Gastrocnemius medialis (tissue), 4 donors: ENCODE results near the gene C10orf71. TPM values are rescaled to one million over a fixed set of nuclear protein-coding genes. Genes with fewer than 3 reads are reported as not detected.

Experiments
- ATAC-seq, 2 donors: fragments of 150-250 bp; one replicate each; pipeline ENCODE4 v1.9.1; 2016
- DNase-seq, 2 donors: peaks; one replicate each; pipeline ENCODE4 v3.0.0-alpha.2; 2019
- H3K27ac ChIP-seq, 4 donors: fragments of 200-600 bp; sonication (generic); 1 replicate in 1 of 4; 2 replicates in 3 of 4; pipeline ENCODE4 v1.5.1; 2016 to 2018; ENCODE audit warnings: mild to moderate bottlenecking in 2 of 4, moderate library complexity in 1 of 4
- H3K27me3 ChIP-seq, 3 donors: fragments of 200-600 bp; sonication (generic) in 2 of 3; 1 replicate in 1 of 3; 2 replicates in 2 of 3; pipeline versions ENCODE4 v1.5.1 to v1.6.0; 2016 to 2019; ENCODE audit warnings: mild to moderate bottlenecking in 1 of 3, moderate library complexity in 1 of 3
- H3K36me3 ChIP-seq, 2 donors: fragments of 200-600 bp; sonication (generic) in 1 of 2; one replicate each; pipeline ENCODE4 v1.5.1; 2017 to 2018
- H3K4me1 ChIP-seq, 2 donors: fragments of 200-600 bp; sonication (generic) in 1 of 2; one replicate each; pipeline ENCODE4 v1.5.1; 2016 to 2017; ENCODE audit warnings: mild to moderate bottlenecking in 2 of 2
- H3K4me3 ChIP-seq, 4 donors: fragments of 200-600 bp; sonication (generic) in 3 of 4; 1 replicate in 1 of 4; 2 replicates in 3 of 4; pipeline ENCODE4 v1.5.1; 2016 to 2019; ENCODE audit warnings: mild to moderate bottlenecking in 2 of 4
- H3K9me3 ChIP-seq, 3 donors: fragments of 200-600 bp; sonication (generic) in 2 of 3; 1 replicate in 1 of 3; 2 replicates in 2 of 3; pipeline ENCODE4 v1.5.1; 2016 to 2019
- CTCF ChIP-seq, 5 experiments: fragments of 450-650 bp in 3 of 5; fragments of 200-600 bp in 2 of 5; sonication (generic) in 2 of 5; IDR thresholded peaks in 4 of 5; conservative IDR thresholded peaks in 1 of 5; 1 replicate in 4 of 5; 2 replicates in 1 of 5; pipeline ENCODE4 v1.5.1; 2016 to 2019; ENCODE audit warnings: antibody characterized with exemption in 5 of 5, mild to moderate bottlenecking in 3 of 5, moderate library complexity in 3 of 5
- POLR2A ChIP-seq, 2 donors: fragments of 450-650 bp; IDR thresholded peaks; one replicate each; pipeline ENCODE4 v1.6.1; 2017; ENCODE audit warnings: antibody characterized with exemption in 2 of 2, mild to moderate bottlenecking in 2 of 2, moderate library complexity in 2 of 2
- in situ Hi-C, 4 donors: fragments of 200-750 bp; cut with MboI; loops; one replicate each; pipeline versions ENCODE4 v1.15.0 to v1.8.0; 2017; ENCODE audit warnings: low sequenced_read_pairs in 4 of 4
- intact Hi-C: fragments of 100-400 bp; cut with DNase I; formaldehyde crosslinking; loops from one replicate; pipeline ENCODE4 v1.15.1; 2023; ENCODE audit warnings: low total_unique reads
- total RNA-seq, 4 donors: library from RNA; depleted of rRNA; stranded (reverse); fragments of >200 nt; gene quantifications; one replicate each; pipeline versions ENCODE4 v1.1.0 to v1.2.3, GENCODE V29; 2016

Gene C10orf71
- total RNA-seq, 4 donors from 2014 or later, result 26.5 to 208 (median 69.6) TPM

- DNase-seq (no peak), ATAC-seq (no peak)
- Histone ChIP-seq H3K4me3 (no peak overlapping the region), H3K9me3 (no peaks in the 10 kb centered on the region), H3K27ac (peak overlapping the region; percentile 79 to 100 (median 90)), H3K36me3 (no peaks in the 10 kb centered on the region), H3K4me1 (peaks cover 43 to 71% of the 10 kb centered on the region in 2 donors), H3K27me3 (no peaks in the 10 kb centered on the region)
- in situ Hi-C loops, result no loop called here
- intact Hi-C loops, result no loop called here
- TF ChIP-seq CTCF (IDR thresholded peaks at IDR 0.05 in 4 of 5, conservative IDR thresholded peaks at IDR 0.05 in 1 of 5) (no peak), POLR2A (IDR thresholded peaks at IDR 0.05) (no peak)
Measured at GRCh38 chr10:49290131-49290530, 8.8 kb upstream of the C10orf71 start.

- Histone ChIP-seq H3K27ac (peak overlapping the region; percentile 79 to 100 (median 90)), H3K36me3 (no peaks in the 10 kb centered on the region), H3K4me1 (peaks cover 47 to 76% of the 10 kb centered on the region in 2 donors), H3K4me3 (no peak overlapping the region), H3K27me3 (no peaks in the 10 kb centered on the region), H3K9me3 (no peaks in the 10 kb centered on the region)
- ATAC-seq (no peak), DNase-seq (no peak)
- TF ChIP-seq POLR2A (IDR thresholded peaks at IDR 0.05) (no peak), CTCF (IDR thresholded peaks at IDR 0.05 in 4 of 5, conservative IDR thresholded peaks at IDR 0.05 in 1 of 5) (no peak)
- in situ Hi-C loops (no loop called here), intact Hi-C loops (no loop called here)
Measured at GRCh38 chr10:49290607-49291006, 8.4 kb upstream of the C10orf71 start.

- TF ChIP-seq POLR2A (IDR thresholded peaks at IDR 0.05) (no peak), CTCF (IDR thresholded peaks at IDR 0.05 in 4 of 5, conservative IDR thresholded peaks at IDR 0.05 in 1 of 5) (no peak)
- Histone ChIP-seq H3K27me3 (no peaks in the 10 kb centered on the region), H3K4me1 (peaks cover 58 to 81% of the 10 kb centered on the region in 2 donors), H3K27ac (peak overlapping the region in 3 of 4 donors; percentile 95 to 100 (median 96)), H3K36me3 (no peaks in the 10 kb centered on the region), H3K4me3 (no peak overlapping the region), H3K9me3 (no peaks in the 10 kb centered on the region)
- intact Hi-C loops (no loop called here), in situ Hi-C loops (no loop called here)
- no peak for ATAC-seq
- DNase-seq, result peak in 1 of 2 donors; percentile 8
Measured at GRCh38 chr10:49292565-49293207, 6.3 kb upstream of the C10orf71 start.

- Histone ChIP-seq H3K27ac (peak overlapping the region; percentile 95 to 100 (median 96)), H3K4me1 (peaks cover 58 to 81% of the 10 kb centered on the region in 2 donors), H3K27me3 (no peaks in the 10 kb centered on the region), H3K36me3 (no peaks in the 10 kb centered on the region), H3K4me3 (no peak overlapping the region), H3K9me3 (no peaks in the 10 kb centered on the region)
- no peak for ATAC-seq
- in situ Hi-C loops, result no loop called here
- no peak for DNase-seq
- intact Hi-C loops, result no loop called here
- TF ChIP-seq CTCF (IDR thresholded peaks at IDR 0.05 in 4 of 5, conservative IDR thresholded peaks at IDR 0.05 in 1 of 5), result no peak
- TF ChIP-seq POLR2A (IDR thresholded peaks at IDR 0.05), result no peak
Measured at GRCh38 chr10:49293208-49293603, 5.8 kb upstream of the C10orf71 start.
